Gastrocnemius medialis (tissue), 4 donors: ENCODE results near the gene PATJ. TPM values are rescaled to one million over a fixed set of nuclear protein-coding genes. Genes with fewer than 3 reads are reported as not detected.
"Not testable (repeated sequence)": the region's sequence is repeated elsewhere in the genome, so short reads cannot be mapped to it uniquely, and the experiment has no call there.

ENCODE experiments used
- ATAC-seq, 2 donors: fragments of 150-250 bp; one replicate each; pipeline ENCODE4 v1.9.1; 2016
- DNase-seq, 2 donors: peaks; one replicate each; pipeline ENCODE4 v3.0.0-alpha.2; 2019
- H3K27ac ChIP-seq, 4 donors: fragments of 200-600 bp; sonication (generic); 1 replicate in 1 of 4; 2 replicates in 3 of 4; pipeline ENCODE4 v1.5.1; 2016 to 2018; ENCODE audit warnings: mild to moderate bottlenecking in 2 of 4, moderate library complexity in 1 of 4
- H3K27me3 ChIP-seq, 3 donors: fragments of 200-600 bp; sonication (generic) in 2 of 3; 1 replicate in 1 of 3; 2 replicates in 2 of 3; pipeline versions ENCODE4 v1.5.1 to v1.6.0; 2016 to 2019; ENCODE audit warnings: mild to moderate bottlenecking in 1 of 3, moderate library complexity in 1 of 3
- H3K36me3 ChIP-seq, 2 donors: fragments of 200-600 bp; sonication (generic) in 1 of 2; one replicate each; pipeline ENCODE4 v1.5.1; 2017 to 2018
- H3K4me1 ChIP-seq, 2 donors: fragments of 200-600 bp; sonication (generic) in 1 of 2; one replicate each; pipeline ENCODE4 v1.5.1; 2016 to 2017; ENCODE audit warnings: mild to moderate bottlenecking in 2 of 2
- H3K4me3 ChIP-seq, 4 donors: fragments of 200-600 bp; sonication (generic) in 3 of 4; 1 replicate in 1 of 4; 2 replicates in 3 of 4; pipeline ENCODE4 v1.5.1; 2016 to 2019; ENCODE audit warnings: mild to moderate bottlenecking in 2 of 4
- H3K9me3 ChIP-seq, 3 donors: fragments of 200-600 bp; sonication (generic) in 2 of 3; 1 replicate in 1 of 3; 2 replicates in 2 of 3; pipeline ENCODE4 v1.5.1; 2016 to 2019
- CTCF ChIP-seq, 5 experiments: fragments of 450-650 bp in 3 of 5; fragments of 200-600 bp in 2 of 5; sonication (generic) in 2 of 5; IDR thresholded peaks in 4 of 5; conservative IDR thresholded peaks in 1 of 5; 1 replicate in 4 of 5; 2 replicates in 1 of 5; pipeline ENCODE4 v1.5.1; 2016 to 2019; ENCODE audit warnings: antibody characterized with exemption in 5 of 5, mild to moderate bottlenecking in 3 of 5, moderate library complexity in 3 of 5
- POLR2A ChIP-seq, 2 donors: fragments of 450-650 bp; IDR thresholded peaks; one replicate each; pipeline ENCODE4 v1.6.1; 2017; ENCODE audit warnings: antibody characterized with exemption in 2 of 2, mild to moderate bottlenecking in 2 of 2, moderate library complexity in 2 of 2
- in situ Hi-C, 4 donors: fragments of 200-750 bp; cut with MboI; loops; one replicate each; pipeline versions ENCODE4 v1.15.0 to v1.8.0; 2017; ENCODE audit warnings: low sequenced_read_pairs in 4 of 4
- intact Hi-C: fragments of 100-400 bp; cut with DNase I; formaldehyde crosslinking; loops from one replicate; pipeline ENCODE4 v1.15.1; 2023; ENCODE audit warnings: low total_unique reads
- total RNA-seq, 4 donors: library from RNA; depleted of rRNA; stranded (reverse); fragments of >200 nt; gene quantifications; one replicate each; pipeline versions ENCODE4 v1.1.0 to v1.2.3, GENCODE V29; 2016

The PATJ gene
- total RNA-seq: 10 to 100 TPM; 19.3 to 44.8 (median 26.0) TPM

GRCh38 chr1:61741711-61742619 is at the start of gene PATJ:
Gene PATJ (plus strand): TSS chr1:61742480. CDS start chr1:61762893, 20,413 bp downstream.
- peak within 1 kb of the TSS; percentile 77 to 97 (median 82) for H3K4me3 ChIP-seq
- in situ Hi-C loops (loop anchor here in 1 of 4 donors (25.0 kb wide), 1 partner anchor 1045 kb away; the partner anchor contains the start of gene ATG4C), intact Hi-C loops (loop anchor here (1.0 to 10.0 kb wide), 3 partner anchors 17 to 695 kb away; partner anchors contain the start of genes TM2D1 and USP1)
- no peaks in the 10 kb centered on the region for H3K27me3 ChIP-seq
- no peaks in the 10 kb centered on the region for H3K9me3 ChIP-seq
- peak within 1 kb of the TSS; percentile 86 to 95 (median 89) for H3K27ac ChIP-seq
- DNase-seq: peak; percentile 36 to 46
- H3K4me1 ChIP-seq: peaks cover 20 to 22% of the 10 kb centered on the region in 2 donors
- TF ChIP-seq POLR2A (IDR thresholded peaks at IDR 0.05) (no peak), CTCF (IDR thresholded peaks at IDR 0.05 in 4 of 5, conservative IDR thresholded peaks at IDR 0.05 in 1 of 5) (no peak)
- H3K36me3 ChIP-seq: no peaks in the 10 kb centered on the region
- ATAC-seq: peak; percentile 80 to 82

GRCh38 chr1:61699911-61700851 is 42.1 kb upstream of the PATJ start:
- ATAC-seq: no peak
- Histone ChIP-seq H3K27ac (no peak overlapping the region), H3K36me3 (peaks cover 2 to 70% of the 10 kb centered on the region in 2 donors), H3K4me1 (no peaks in the 10 kb centered on the region), H3K27me3 (no peaks in the 10 kb centered on the region), H3K4me3 (no peak overlapping the region), H3K9me3 (no peaks in the 10 kb centered on the region)
- TF ChIP-seq POLR2A (IDR thresholded peaks at IDR 0.05): no peak
- TF ChIP-seq CTCF (IDR thresholded peaks at IDR 0.05 in 4 of 5, conservative IDR thresholded peaks at IDR 0.05 in 1 of 5): no peak
- DNase-seq: no peak
- in situ Hi-C loops (no loop called here), intact Hi-C loops (no loop called here)

GRCh38 chr1:61708953-61709907 is 33.0 kb upstream of the PATJ start:
- Histone ChIP-seq H3K27ac (no peak overlapping the region), H3K4me3 (no peak overlapping the region), H3K4me1 (no peaks in the 10 kb centered on the region), H3K27me3 (no peaks in the 10 kb centered on the region), H3K9me3 (no peaks in the 10 kb centered on the region), H3K36me3 (peaks cover 0 to 49% of the 10 kb centered on the region in 2 donors)
- TF ChIP-seq POLR2A (IDR thresholded peaks at IDR 0.05) (no peak), CTCF (IDR thresholded peaks at IDR 0.05 in 4 of 5, conservative IDR thresholded peaks at IDR 0.05 in 1 of 5) (no peak)
- no peak for DNase-seq
- no peak for ATAC-seq
- in situ Hi-C loops (no loop called here), intact Hi-C loops (no loop called here)

- no peaks in the 10 kb centered on the region for H3K27me3 ChIP-seq
- no peak for DNase-seq
- no peak for TF ChIP-seq POLR2A (IDR thresholded peaks at IDR 0.05)
- TF ChIP-seq CTCF (IDR thresholded peaks at IDR 0.05 in 4 of 5, conservative IDR thresholded peaks at IDR 0.05 in 1 of 5): no peak
- H3K9me3 ChIP-seq: no peaks in the 10 kb centered on the region
- intact Hi-C loops (no loop called here), in situ Hi-C loops (no loop called here)
- no peak overlapping the region for H3K4me3 ChIP-seq
- peaks cover 0 to 42% of the 10 kb centered on the region in 2 donors for H3K36me3 ChIP-seq
- no peak for ATAC-seq
- H3K27ac ChIP-seq: no peak overlapping the region
- no peaks in the 10 kb centered on the region for H3K4me1 ChIP-seq
Measured at GRCh38 chr1:61709908-61710289, 32.4 kb upstream of the PATJ start.

- H3K4me1 ChIP-seq, H3K4me3 ChIP-seq, intact Hi-C loops, in situ Hi-C loops, H3K27me3 ChIP-seq, H3K9me3 ChIP-seq, DNase-seq, ATAC-seq, H3K27ac ChIP-seq: not testable (repeated sequence)
- H3K36me3 ChIP-seq: peaks cover 0 to 29% of the 10 kb centered on the region in 2 donors
Measured at GRCh38 chr1:61711257-61711656, 31.0 kb upstream of the PATJ start.
